GM18498 (cell line): ENCODE results near the gene MYBPC1.

Experiments used
- ATAC-seq: cut with Tn5 transposase; IDR thresholded peaks from one replicate; pipeline ENCODE4 v1.9.1; 2021; ENCODE audit warnings: mild to moderate bottlenecking, moderate library complexity; ENCODE audit not compliant: unreplicated experiment

The MYBPC1 gene

DNA sequence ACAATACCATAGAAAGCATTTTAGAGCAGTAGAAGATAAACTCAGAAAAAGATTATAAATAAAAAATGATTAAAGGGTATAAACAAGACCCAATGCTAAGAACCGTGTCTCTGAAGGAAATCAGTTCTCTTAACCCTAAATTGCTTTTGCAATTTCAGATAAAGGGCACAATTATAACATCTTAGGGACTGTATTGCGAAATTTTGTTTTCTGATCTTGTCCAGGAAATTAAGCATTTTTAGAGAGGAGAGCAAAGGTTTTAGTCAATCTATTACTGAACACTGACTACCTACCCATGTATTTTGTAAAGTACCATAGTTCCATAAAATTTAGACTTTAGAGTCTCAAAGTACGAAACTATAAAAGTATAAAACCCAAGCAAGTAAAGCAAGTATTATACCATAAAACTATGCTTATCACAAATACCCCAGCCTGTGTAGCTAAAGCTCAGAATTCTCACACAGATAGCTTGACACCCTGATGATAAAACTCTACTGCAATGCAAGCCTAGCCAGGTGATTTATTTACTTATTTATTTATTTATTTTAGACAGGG, 95.8 kb downstream of the MYBPC1 start:
- no peak for ATAC-seq

DNA sequence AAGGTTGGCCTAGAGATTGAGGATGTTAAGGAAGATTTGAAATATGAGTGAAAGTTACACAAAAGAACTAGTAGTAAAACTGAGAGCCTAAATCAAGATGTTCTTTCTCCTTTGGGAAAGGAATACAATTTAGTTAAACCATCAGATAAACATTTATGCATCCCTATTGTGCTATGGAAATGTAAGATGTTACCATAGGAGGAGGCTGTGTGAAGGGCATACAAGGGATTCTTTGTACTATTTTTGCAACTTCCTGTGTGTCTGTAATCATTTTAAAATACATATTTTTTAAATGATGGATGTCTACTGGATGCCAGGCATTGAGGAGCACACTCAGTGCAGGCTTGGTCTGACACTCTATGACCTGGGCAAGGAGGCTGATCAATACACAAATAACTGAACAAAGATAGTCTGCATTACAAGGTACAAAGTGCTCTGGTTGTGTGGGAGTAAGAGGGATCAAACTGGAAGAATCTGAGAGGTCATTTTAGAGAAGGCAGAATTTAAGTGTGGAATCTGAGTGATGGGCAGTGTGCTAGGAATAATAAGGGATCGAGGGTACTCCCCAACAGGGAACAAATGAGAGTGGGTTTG, 96.8 kb downstream of the MYBPC1 start:
- no peak for ATAC-seq

DNA sequence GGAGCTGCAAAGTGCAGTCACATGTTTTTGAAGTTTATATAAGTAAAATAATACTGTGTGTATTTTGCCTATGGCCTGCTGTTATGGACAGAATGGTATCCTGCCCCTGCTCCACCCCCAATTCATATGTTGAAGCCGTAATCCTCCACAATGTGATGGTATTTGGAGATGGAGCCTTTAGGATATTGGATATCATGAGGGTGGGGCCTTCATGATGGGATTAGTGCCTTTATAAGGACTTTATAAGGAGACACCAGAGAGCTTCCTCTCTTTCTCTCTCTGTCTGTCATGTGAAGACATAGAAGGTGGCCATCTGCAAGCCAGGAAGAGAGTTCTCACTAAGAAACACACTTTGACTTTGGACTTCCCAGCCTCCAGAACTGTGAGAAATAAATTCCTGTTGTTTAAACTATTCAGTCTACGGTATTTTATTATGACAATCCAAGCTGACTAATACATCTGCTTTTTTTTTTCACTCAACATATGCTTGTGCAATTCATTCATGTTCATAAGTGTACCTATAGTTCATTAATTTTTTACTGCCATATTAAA, 99.6 kb downstream of the MYBPC1 start:
- ATAC-seq, result no peak

DNA sequence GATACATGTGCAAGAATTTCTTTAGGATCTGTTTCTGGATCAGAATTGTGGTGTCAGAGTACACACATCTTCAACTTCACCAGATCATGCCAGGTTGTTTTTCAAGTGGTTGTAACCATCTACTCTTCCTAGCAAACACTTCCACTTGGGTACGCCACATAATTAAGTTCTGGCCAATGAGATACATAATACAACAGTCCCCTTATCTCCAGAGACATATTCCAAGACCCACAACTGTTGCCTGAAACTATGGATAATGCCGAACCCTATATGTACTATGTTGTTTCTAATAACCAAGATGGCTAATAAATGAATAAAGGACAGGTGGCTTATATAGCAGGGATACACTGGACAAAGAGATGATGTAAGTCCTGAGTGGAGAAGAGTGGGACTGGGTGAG, 100.2 kb downstream of the MYBPC1 start:
- no peak for ATAC-seq

DNA sequence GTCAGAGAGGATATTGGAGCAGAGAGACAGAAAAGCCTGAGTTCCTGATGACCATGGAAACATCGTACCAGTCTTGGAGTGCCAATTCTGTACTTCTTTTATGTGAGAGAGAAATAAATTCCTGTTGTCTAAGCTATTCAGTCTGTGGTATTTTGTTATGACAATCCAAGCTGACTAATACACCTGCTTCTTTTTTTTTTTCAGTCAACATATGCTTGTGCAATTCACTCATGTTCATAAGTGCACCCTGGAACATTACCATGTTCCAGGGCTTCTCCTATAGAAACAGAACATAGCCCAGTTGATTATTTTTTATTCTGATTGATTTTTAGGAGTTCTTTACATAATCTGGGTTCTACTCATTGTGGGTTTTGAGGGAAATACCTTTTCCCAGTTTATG, 100.9 kb downstream of the MYBPC1 start:
- no peak for ATAC-seq

GRCh38 chr12:101696251-101697196, 101.8 kb downstream of the MYBPC1 start:
- peak; percentile 38 for ATAC-seq

GRCh38 chr12:101697197-101697929, 102.6 kb downstream of the MYBPC1 start, which contains the start of gene CHPT1:
TSS of gene CHPT1 (plus strand) at chr12:101697640. CDS start at chr12:101697862, 222 bp downstream.
- peak; percentile 73 for ATAC-seq

DNA sequence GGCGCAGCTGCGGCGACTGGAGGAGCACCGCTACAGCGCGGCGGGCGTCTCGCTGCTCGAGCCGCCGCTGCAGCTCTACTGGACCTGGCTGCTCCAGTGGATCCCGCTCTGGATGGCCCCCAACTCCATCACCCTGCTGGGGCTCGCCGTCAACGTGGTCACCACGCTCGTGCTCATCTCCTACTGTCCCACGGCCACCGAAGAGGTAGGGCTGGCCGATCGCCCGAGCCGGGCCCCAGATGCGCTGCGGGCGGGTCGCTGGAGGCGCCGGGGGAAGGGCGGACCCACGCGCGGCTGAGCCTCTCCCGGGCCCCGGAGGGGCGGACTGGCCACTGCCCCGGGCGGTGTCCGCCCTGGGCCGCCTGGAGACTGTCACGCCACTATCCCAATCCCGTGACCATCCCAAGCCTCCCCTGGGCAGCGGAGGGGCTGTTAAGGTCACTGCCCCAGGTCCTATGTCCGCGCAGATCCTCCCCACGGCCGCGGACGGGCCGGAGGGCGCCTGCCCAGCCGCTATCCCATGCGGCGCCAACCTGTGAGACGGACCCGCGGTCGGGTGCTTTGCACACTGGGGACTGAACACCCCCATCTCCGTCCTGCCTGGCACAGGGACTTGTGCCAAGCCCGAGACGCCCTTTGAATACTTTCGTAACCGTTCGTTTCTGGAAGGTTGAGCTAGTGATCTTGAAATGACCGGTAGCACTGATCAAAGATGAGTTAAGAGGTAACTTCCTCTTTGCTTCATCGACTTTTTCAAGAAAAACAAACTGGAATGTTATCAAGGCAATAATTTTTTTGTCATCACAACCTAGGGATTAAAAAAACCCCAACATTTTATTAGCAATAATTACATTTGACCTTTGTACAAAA, 103.4 kb downstream of the MYBPC1 start:
- peak; percentile 36 for ATAC-seq

- ATAC-seq, result no peak
Measured at GRCh38 chr12:101698800-101699347, 104.1 kb downstream of the MYBPC1 start.

DNA sequence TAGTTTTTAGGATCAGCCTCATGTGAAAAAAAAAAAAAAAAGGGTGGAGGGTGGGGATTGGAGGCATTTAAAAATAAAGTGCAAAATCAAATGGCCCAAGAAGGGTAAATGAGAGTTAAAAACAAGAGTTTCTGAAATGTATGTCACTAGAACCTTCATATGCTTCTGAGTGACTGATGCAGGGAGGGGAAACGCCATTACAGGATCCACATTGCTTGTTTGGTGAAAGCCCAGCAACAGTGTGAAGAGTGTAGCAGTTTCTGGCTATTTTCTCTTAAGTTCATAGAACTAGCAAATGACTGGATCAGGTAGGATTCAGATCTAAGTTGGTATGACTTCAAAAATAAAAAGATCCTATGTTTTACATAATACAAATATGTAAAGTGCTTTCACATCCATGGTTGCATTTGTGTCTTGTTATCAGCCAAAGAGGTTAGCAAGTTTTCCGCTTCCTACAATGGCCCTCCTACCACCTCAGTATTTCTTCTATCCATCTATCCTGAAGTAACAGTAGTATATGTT, 105.6 kb downstream of the MYBPC1 start:
- no peak for ATAC-seq

DNA sequence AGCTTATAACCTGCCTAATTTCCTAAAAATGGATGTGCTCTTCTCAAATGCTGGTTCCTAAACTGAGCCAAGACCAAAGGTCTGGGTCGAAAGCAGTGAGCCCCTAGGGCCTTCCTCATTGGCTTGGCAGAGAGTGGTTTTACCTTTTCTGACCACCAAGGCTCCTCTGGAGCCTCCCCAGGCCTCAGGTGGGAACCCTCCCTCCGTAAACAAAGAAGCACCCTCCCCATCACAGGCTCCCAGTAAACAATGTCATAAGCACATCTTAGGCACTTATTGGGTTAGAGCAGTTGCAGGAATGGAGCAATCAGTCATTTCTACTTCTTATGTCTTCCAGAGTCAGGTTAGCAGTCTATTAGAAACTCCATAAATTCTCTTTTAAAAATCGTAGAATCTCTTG, 108.7 kb downstream of the MYBPC1 start:
- no peak for ATAC-seq

GRCh38 chr12:101706403-101706802, 111.6 kb downstream of the MYBPC1 start:
- no peak for ATAC-seq

DNA sequence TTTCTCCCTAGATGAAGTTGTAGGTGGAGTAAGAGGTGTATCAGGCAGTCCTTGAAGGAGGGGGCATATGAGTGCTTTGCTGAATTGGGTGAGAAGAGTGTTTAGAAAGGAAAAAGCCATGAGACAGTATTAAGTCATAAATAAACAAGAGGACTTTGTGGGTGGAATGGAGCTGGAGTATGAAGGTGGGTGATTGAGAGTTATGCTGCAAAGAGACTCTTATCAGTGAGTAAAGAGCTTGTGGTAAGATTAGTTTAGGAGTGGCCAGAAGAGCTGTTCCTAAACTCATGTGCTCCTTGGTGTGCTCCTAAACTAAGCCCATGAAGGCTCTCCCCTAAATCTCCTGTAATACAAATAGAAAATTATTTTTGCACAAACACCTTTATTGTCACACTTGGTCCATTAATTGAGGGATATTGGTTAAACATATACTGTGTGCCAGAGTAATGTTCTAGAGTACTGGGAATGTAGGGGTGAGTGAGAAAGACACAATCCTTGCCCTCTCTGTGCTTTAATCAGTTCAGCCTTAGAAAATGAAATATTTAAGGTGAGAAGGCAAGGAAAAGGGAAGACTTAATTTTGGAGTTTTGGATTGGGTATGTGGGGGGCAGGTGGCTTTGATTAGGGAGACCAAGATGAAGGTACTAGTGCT, 112.5 kb downstream of the MYBPC1 start:
- ATAC-seq, result no peak

- no peak for ATAC-seq
Measured at GRCh38 chr12:101710288-101710687, 115.5 kb downstream of the MYBPC1 start.

DNA sequence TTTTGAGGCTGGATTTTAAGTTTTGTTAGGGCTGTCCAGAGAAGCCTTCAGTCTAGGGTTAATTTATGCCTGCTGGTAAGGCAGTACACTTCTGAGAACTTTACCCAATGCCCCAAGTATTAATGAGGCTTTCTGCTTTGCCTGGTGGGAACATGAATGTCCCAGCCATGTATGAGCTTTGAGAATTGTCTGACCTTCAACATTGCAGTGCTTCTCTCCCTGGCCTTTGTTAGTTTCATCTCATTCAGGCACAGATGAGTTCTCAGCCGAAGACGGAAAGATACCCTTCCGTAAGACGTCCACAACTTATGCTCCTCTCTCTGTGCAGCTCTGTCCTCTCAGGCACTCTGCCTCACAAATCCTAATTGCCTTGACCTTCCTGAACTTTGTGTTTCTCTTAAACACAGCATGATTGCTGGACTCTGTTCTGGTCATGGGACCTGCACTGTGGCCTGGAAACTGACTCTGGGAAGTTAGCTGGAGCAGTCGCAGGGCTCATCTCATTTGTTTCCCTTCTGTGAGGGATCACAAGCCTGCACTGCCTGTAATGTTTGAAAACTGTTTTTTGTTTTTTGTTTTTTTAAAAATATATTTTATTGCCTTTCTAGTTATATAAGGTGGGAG, 118.4 kb downstream of the MYBPC1 start:
- no peak for ATAC-seq

DNA sequence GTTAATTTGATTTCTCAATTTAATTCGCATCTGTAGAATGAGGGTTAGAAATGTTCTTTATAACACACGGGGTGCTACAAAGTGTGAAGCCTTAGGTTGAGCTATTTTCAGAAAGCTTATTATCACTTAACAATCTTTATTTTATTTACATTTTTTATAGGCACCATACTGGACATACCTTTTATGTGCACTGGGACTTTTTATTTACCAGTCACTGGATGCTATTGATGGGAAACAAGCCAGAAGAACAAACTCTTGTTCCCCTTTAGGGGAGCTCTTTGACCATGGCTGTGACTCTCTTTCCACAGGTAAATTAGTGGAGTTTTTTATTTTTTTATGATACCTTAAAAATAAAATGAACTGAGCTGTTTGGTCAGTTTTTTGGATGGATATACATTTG, 119.2 kb downstream of the MYBPC1 start:
- no peak for ATAC-seq

GRCh38 chr12:101714877-101715444, 120.2 kb downstream of the MYBPC1 start:
- no peak for ATAC-seq

- ATAC-seq, result no peak
Measured at GRCh38 chr12:101719566-101719965, 124.8 kb downstream of the MYBPC1 start.
